ENCODE measurements around the gene VWA5B1.

GRCh38 chr1:20308569-20308968 lies 17.9 kb downstream of the VWA5B1 start:
- TF ChIP-seq CTCF (IDR thresholded peaks at IDR 0.05) (no peak), POLR2A (IDR thresholded peaks at IDR 0.05) (no peak), EP300 (IDR thresholded peaks at IDR 0.05) (no peak)
